CD4-positive, alpha-beta T cell (primary cell): ENCODE measurements around the gene SLC46A2. TPM values are rescaled to one million over a fixed set of nuclear protein-coding genes. Genes with fewer than 3 reads are reported as not detected.

Experiments used
- ATAC-seq: fragments of 200-7000 bp; cut with Tn5 transposase; one replicate; pipeline ENCODE4 v1.10.0; 2022; ENCODE audit warnings: mild to moderate bottlenecking; ENCODE audit not compliant: poor library complexity
- CTCF ChIA-PET: fragments of 350-600 bp; sonication (Branson Sonifier 250); formaldehyde crosslinking; loops from one replicate; lab custom pipeline; 2021; ENCODE audit warnings: antibody characterized with exemption, inconsistent platforms; lab: Charles Lee
- POLR2A ChIA-PET: fragments of 350-600 bp; sonication (Branson Sonifier 250); formaldehyde crosslinking; loops from one replicate; lab custom pipeline; 2021; ENCODE audit warnings: antibody characterized with exemption, inconsistent platforms; lab: Charles Lee
- DNase-seq, 14 experiments: peaks; one replicate each; pipeline ENCODE4 v3.0.0-alpha.2; 2013 to 2020; ENCODE audit warnings: mixed read lengths in 2 of 14
- H3K27ac ChIP-seq, 2 donors: one replicate each; pipeline versions ENCODE4 v1.5.1 to v1.7.0; 2013; ENCODE audit warnings: low read length in 2 of 2, low read depth in 1 of 2, mild to moderate bottlenecking in 1 of 2
- H3K27me3 ChIP-seq, 2 experiments: 1 replicate in 1 of 2; 2 replicates in 1 of 2; pipeline versions ENCODE4 v1.6.1 to v1.7.0; 2013; ENCODE audit warnings: low read length in 2 of 2, control low read depth in 1 of 2, mild to moderate bottlenecking in 1 of 2, moderate library complexity in 1 of 2; ENCODE audit not compliant: insufficient read depth in 2 of 2, control insufficient read depth in 1 of 2
- H3K36me3 ChIP-seq: one replicate; pipeline ENCODE4 v1.6.1; 2013; ENCODE audit warnings: low read length, control low read depth; ENCODE audit not compliant: insufficient read depth
- H3K4me1 ChIP-seq: one replicate; pipeline ENCODE4 v1.6.1; 2013; ENCODE audit warnings: low read length, control low read depth; ENCODE audit not compliant: insufficient read depth
- H3K4me3 ChIP-seq: one replicate; pipeline ENCODE4 v1.5.1; 2013; ENCODE audit warnings: mild to moderate bottlenecking, low read length, moderate library complexity
- H3K9me3 ChIP-seq, 2 experiments: 1 replicate in 1 of 2; 2 replicates in 1 of 2; pipeline versions ENCODE4 v1.6.1 to v1.7.0; 2013; ENCODE audit warnings: low read length in 2 of 2, mild to moderate bottlenecking in 2 of 2, control low read depth in 1 of 2, moderate library complexity in 1 of 2; ENCODE audit not compliant: control insufficient read depth in 1 of 2, insufficient read depth in 1 of 2
- H3K27ac Mint-ChIP-seq: one replicate; pipeline ENCODE4 v1.8.0; 2020; ENCODE audit warnings: mixed read lengths
- H3K27me3 Mint-ChIP-seq: one replicate; pipeline ENCODE4 v1.8.0; 2021; ENCODE audit warnings: mixed read lengths
- H3K36me3 Mint-ChIP-seq: one replicate; pipeline ENCODE4 v1.8.0; 2021; ENCODE audit warnings: low read depth, mixed read lengths
- H3K4me1 Mint-ChIP-seq: one replicate; pipeline ENCODE4 v1.8.0; 2021; ENCODE audit warnings: low read depth, mixed read lengths
- H3K4me3 Mint-ChIP-seq: one replicate; pipeline ENCODE4 v1.8.0; 2020; ENCODE audit warnings: mild to moderate bottlenecking, mixed read lengths
- H3K9me3 Mint-ChIP-seq: one replicate; pipeline ENCODE4 v1.8.0; 2020; ENCODE audit warnings: mixed read lengths
- intact Hi-C, 2 experiments: fragments of 100-400 bp; cut with DNase I in 1 of 2; cut with micrococcal nuclease in 1 of 2; formaldehyde crosslinking; loops; one replicate each; pipeline versions ENCODE4 v1.15.1 to v1.9.0; 2023 to 2025; cut with DNase I, micrococcal nuclease
- total RNA-seq, 174 experiments: library from RNA in 2 of 174; stranded (reverse) in 2 of 174; gene quantifications; one replicate each; pipeline ENCODE4 v1.2.3 and lab custom pipeline; 2021 to 2026
- TF ChIP-seq, protein P1 (sequence below): fragments of 200-600 bp; IDR thresholded peaks from one replicate; pipeline ENCODE4 v1.8.0; 2022; ENCODE audit warnings: antibody characterized with exemption, mild to moderate bottlenecking

SLC46A2 gene
- total RNA-seq, 2 experiments from 2014 or later, result not detected

DNA sequence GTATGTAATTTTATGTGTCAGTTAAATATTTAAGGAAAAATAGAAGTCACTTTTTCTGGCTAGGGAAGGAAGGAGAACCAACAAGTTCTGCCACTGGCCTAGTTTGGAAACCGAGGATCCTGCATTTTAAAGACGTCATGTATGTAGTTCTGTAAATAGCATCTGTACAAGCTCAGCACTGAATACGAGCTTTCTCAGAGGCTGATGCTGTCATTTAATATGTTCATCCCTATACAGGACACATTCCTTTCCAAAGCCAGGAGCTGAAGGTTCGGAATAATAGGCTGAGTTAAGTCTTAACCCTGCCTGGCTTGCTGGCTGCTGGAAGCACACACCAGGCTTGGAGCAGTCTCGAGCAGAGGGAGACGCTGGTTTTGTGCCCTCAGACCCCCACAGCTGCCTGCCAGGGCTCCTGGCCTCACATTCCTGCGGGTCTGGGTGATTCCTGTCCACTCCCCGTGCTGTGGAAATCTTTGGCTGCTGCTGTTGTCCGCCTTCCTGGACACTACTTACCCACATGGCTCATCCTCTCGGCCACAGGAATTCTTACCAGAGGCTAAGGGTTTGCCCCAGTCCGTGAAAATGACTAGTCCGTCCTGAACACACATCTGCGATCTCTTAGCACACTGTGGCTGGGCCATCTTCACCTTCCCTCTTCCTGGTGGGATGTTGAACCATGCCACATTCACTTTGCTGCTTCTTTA, 36.6 kb downstream of the SLC46A2 start:
- Histone ChIP-seq H3K4me3 (no peak overlapping the region), H3K4me1 (peaks cover 2% of the 10 kb centered on the region), H3K36me3 (peaks cover 18% of the 10 kb centered on the region), H3K27ac (no peak overlapping the region), H3K27me3 (no peaks in the 10 kb centered on the region), H3K9me3 (no peaks in the 10 kb centered on the region)
- intact Hi-C loops, result no loop called here
- Mint-ChIP-seq H3K36me3 (peaks cover 51% of the 10 kb centered on the region), H3K9me3 (no peaks in the 10 kb centered on the region), H3K27me3 (no peaks in the 10 kb centered on the region), H3K4me3 (no peak overlapping the region), H3K4me1 (no peaks in the 10 kb centered on the region), H3K27ac (no peak overlapping the region)
- TF ChIP-seq, protein P1, sequence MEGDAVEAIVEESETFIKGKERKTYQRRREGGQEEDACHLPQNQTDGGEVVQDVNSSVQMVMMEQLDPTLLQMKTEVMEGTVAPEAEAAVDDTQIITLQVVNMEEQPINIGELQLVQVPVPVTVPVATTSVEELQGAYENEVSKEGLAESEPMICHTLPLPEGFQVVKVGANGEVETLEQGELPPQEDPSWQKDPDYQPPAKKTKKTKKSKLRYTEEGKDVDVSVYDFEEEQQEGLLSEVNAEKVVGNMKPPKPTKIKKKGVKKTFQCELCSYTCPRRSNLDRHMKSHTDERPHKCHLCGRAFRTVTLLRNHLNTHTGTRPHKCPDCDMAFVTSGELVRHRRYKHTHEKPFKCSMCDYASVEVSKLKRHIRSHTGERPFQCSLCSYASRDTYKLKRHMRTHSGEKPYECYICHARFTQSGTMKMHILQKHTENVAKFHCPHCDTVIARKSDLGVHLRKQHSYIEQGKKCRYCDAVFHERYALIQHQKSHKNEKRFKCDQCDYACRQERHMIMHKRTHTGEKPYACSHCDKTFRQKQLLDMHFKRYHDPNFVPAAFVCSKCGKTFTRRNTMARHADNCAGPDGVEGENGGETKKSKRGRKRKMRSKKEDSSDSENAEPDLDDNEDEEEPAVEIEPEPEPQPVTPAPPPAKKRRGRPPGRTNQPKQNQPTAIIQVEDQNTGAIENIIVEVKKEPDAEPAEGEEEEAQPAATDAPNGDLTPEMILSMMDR, result no peak
- ATAC-seq, result no peak
- no peak for DNase-seq
- CTCF ChIA-PET, result no interaction called here
- POLR2A ChIA-PET, result no interaction called here

GRCh38 chr9:112852741-112853504, 37.8 kb downstream of the SLC46A2 start:
- Histone ChIP-seq H3K27me3 (no peaks in the 10 kb centered on the region), H3K27ac (no peak overlapping the region), H3K4me1 (peaks cover 7% of the 10 kb centered on the region), H3K9me3 (no peaks in the 10 kb centered on the region), H3K36me3 (peaks cover 18% of the 10 kb centered on the region), H3K4me3 (no peak overlapping the region)
- ATAC-seq, result no peak
- ChIA-PET POLR2A (no interaction called here), CTCF (no interaction called here)
- no peaks in the 10 kb centered on the region for H3K4me1 Mint-ChIP-seq
- TF ChIP-seq, protein P1, result no peak
- no peak for DNase-seq
- H3K4me3 Mint-ChIP-seq, result no peak overlapping the region
- H3K9me3 Mint-ChIP-seq, result no peaks in the 10 kb centered on the region
- H3K27me3 Mint-ChIP-seq, result no peaks in the 10 kb centered on the region
- intact Hi-C loops, result no loop called here
- H3K36me3 Mint-ChIP-seq, result peaks cover 46% of the 10 kb centered on the region
- H3K27ac Mint-ChIP-seq, result no peak overlapping the region

GRCh38 chr9:112850840-112851239, 39.8 kb downstream of the SLC46A2 start:
- Histone ChIP-seq H3K9me3 (no peaks in the 10 kb centered on the region), H3K4me3 (no peak overlapping the region), H3K36me3 (peaks cover 18% of the 10 kb centered on the region), H3K27ac (no peak overlapping the region), H3K27me3 (no peaks in the 10 kb centered on the region), H3K4me1 (peaks cover 5% of the 10 kb centered on the region)
- DNase-seq, result no peak
- H3K27me3 Mint-ChIP-seq, result no peaks in the 10 kb centered on the region
- POLR2A ChIA-PET, result no interaction called here
- no peaks in the 10 kb centered on the region for H3K9me3 Mint-ChIP-seq
- H3K27ac Mint-ChIP-seq, result no peak overlapping the region
- intact Hi-C loops, result no loop called here
- ATAC-seq, result no peak
- H3K4me1 Mint-ChIP-seq, result no peaks in the 10 kb centered on the region
- H3K4me3 Mint-ChIP-seq, result no peak overlapping the region
- peaks cover 43% of the 10 kb centered on the region for H3K36me3 Mint-ChIP-seq
- CTCF ChIA-PET, result no interaction called here
- TF ChIP-seq, protein P1, result no peak
